K562 (cell line): Measurements from ENCODE around the gene CTSS. TPM values are rescaled to one million over a fixed set of nuclear protein-coding genes. Genes with fewer than 3 reads are reported as not detected.

Experiments
- CEBPZ ChIP-seq: fragments of 150-350 bp; IDR thresholded peaks from 2 replicates; pipeline ENCODE4 v1.6.1; 2014; ENCODE audit warnings: low read depth, mild to moderate bottlenecking, low read length, borderline replicate concordance
- CHCHD3 ChIP-seq: fragments of 250-450 bp; sonication (Bioruptor Pico); IDR thresholded peaks from 2 replicates; pipeline ENCODE4 v2.1.2; 2022; ENCODE audit warnings: mild to moderate bottlenecking
- ELF1 ChIP-seq: fragments of 200-800 bp; sonication (Bioruptor generic); IDR thresholded peaks from 2 replicates; pipeline ENCODE4 v1.6.1; 2016; ENCODE audit warnings: missing genetic modification characterization, missing compliant biosample characterization
- EZH2 ChIP-seq: IDR thresholded peaks from 2 replicates; pipeline ENCODE4 v1.6.1; 2012; ENCODE audit warnings: low read depth, mild to moderate bottlenecking, inconsistent platforms, low read length, borderline replicate concordance
- FOXM1 ChIP-seq, 2 experiments: fragments of 450-650 bp in 1 of 2; sonication (generic) in 1 of 2; formaldehyde crosslinking in 1 of 2; IDR thresholded peaks; 2 replicates each; pipeline versions ENCODE4 v1.6.1 to v1.9.0; 2017 to 2022; ENCODE audit warnings: low read depth in 2 of 2, mild to moderate bottlenecking in 2 of 2, missing genetic modification reagents in 1 of 2, moderate library complexity in 1 of 2
- GATAD2B ChIP-seq: fragments of 450-650 bp; IDR thresholded peaks from 2 replicates; pipeline ENCODE4 v1.6.1; 2017; ENCODE audit warnings: mild to moderate bottlenecking, borderline replicate concordance
- HCFC1 ChIP-seq: IDR thresholded peaks from 2 replicates; pipeline ENCODE4 v1.6.1; 2012; ENCODE audit warnings: low read depth, low read length, improper control_type of control experiment
- HDAC1 ChIP-seq, 2 experiments: fragments of 450-650 bp; IDR thresholded peaks; 2 replicates each; pipeline ENCODE4 v1.6.1; 2016 to 2017; ENCODE audit warnings: inconsistent platforms in 1 of 2, mild to moderate bottlenecking in 1 of 2, moderate library complexity in 1 of 2
- HMGXB4 ChIP-seq: sonication (generic); formaldehyde crosslinking; IDR thresholded peaks from 2 replicates; pipeline ENCODE4 v1.8.1; 2023; ENCODE audit warnings: mild to moderate bottlenecking, missing genetic modification reagents
- MCM5 ChIP-seq: fragments of 450-650 bp; IDR thresholded peaks from 2 replicates; pipeline ENCODE4 v1.6.1; 2016; ENCODE audit warnings: low read depth
- MYC ChIP-seq, 2 experiments: fragments of 250-450 bp in 1 of 2; sonication (Bioruptor Pico) in 1 of 2; IDR thresholded peaks; 2 replicates each; pipeline versions ENCODE4 v1.5.1 to v1.6.1; 2012 to 2021; ENCODE audit warnings: low read depth in 2 of 2, borderline replicate concordance in 1 of 2, improper control_type of control experiment in 1 of 2, low read length in 1 of 2, mild to moderate bottlenecking in 1 of 2, moderate library complexity in 1 of 2
- PHF20 ChIP-seq: fragments of 450-650 bp; IDR thresholded peaks from 2 replicates; pipeline ENCODE4 v1.6.1; 2018; ENCODE audit not compliant: partially characterized antibody
- POLR2H ChIP-seq: IDR thresholded peaks from 2 replicates; pipeline ENCODE4 v1.6.1; 2016; ENCODE audit warnings: missing genetic modification characterization, low read depth, mild to moderate bottlenecking, control low read depth, missing compliant biosample characterization, moderate library complexity
- RBM22 ChIP-seq: fragments of 200-400 bp; formaldehyde crosslinking; IDR thresholded peaks from 2 replicates; pipeline ENCODE4 v1.6.1; 2018; ENCODE audit warnings: low read length, low read depth; ENCODE audit not compliant: poor library complexity, severe bottlenecking
- RNF2 ChIP-seq: sonication (generic); IDR thresholded peaks from 2 replicates; pipeline ENCODE4 v1.6.1; 2016
- TBP ChIP-seq: optimal IDR thresholded peaks from 2 replicates; pipeline ENCODE3; 2011; ENCODE audit warnings: low read depth, low read length, improper control_type of control experiment
- TOE1 ChIP-seq, 2 experiments: fragments of 450-650 bp in 1 of 2; sonication (generic) in 1 of 2; formaldehyde crosslinking in 1 of 2; IDR thresholded peaks; 2 replicates each; pipeline versions ENCODE4 v1.7.1 to v1.8.0; 2016 to 2022; ENCODE audit warnings: borderline replicate concordance in 2 of 2, mild to moderate bottlenecking in 2 of 2, antibody characterized with exemption in 1 of 2, inconsistent platforms in 1 of 2, low read depth in 1 of 2, missing genetic modification reagents in 1 of 2, moderate library complexity in 1 of 2
- ZNF212 ChIP-seq: fragments of 450-650 bp; formaldehyde crosslinking; IDR thresholded peaks from 2 replicates; pipeline ENCODE4 v1.4.0; 2020; ENCODE audit warnings: mild to moderate bottlenecking
- ZNF23 ChIP-seq: fragments of 250-450 bp; sonication (Bioruptor Pico); IDR thresholded peaks from 2 replicates; pipeline ENCODE4 v1.4.0; 2020; ENCODE audit warnings: mild to moderate bottlenecking
- ZNF263 ChIP-seq: sonication (generic); formaldehyde crosslinking; IDR thresholded peaks from 2 replicates; pipeline ENCODE4 v1.8.0; 2022; ENCODE audit warnings: mild to moderate bottlenecking, missing genetic modification reagents, borderline replicate concordance
- ZNF316 ChIP-seq: fragments of 450-650 bp; IDR thresholded peaks from 2 replicates; pipeline ENCODE4 v1.6.1; 2016
- ZNF707 ChIP-seq: fragments of 250-450 bp; sonication (Bioruptor Pico); conservative IDR thresholded peaks from 2 replicates; pipeline ENCODE4 v1.8.0; 2022; ENCODE audit warnings: inconsistent platforms, mild to moderate bottlenecking, moderate library complexity
- polyA plus RNA-seq, 8 experiments: library from polyadenylated mRNA; depleted of rRNA in 4 of 8; stranded (reverse) in 5 of 8; unstranded in 3 of 8; fragments of >200 nt; fragmentation: Nextera tagmentation in 2 of 8; fragmentation: Illumina TruSeq in 1 of 8; extraction: Ambion mirVana in 2 of 8; extraction: Trizol in 1 of 8; gene quantifications; 2 replicates each; pipeline versions ENCODE4 v1.2.1 to v1.2.3, GENCODE V29; 2011 to 2014; ENCODE audit warnings: inconsistent platforms in 1 of 8, missing spikeins in 1 of 8
- total RNA-seq, 7 experiments: library from RNA; depleted of rRNA in 6 of 7; stranded (reverse); fragments of >200 nt in 6 of 7; fragmentation: Illumina TruSeq in 2 of 7; extraction: Trizol in 2 of 7; gene quantifications; 2 replicates each; pipeline versions ENCODE4 v1.2.1 to v1.2.3, GENCODE V29; 2011 to 2021; ENCODE audit warnings: low replicate concordance in 1 of 7

Gene CTSS
- total and polyA plus RNA-seq, 9 of the 15 experiments (the other 6 are each of a cell fraction or from before 2014, with no cell fraction given): 8.6 to 24.9 (median 10.3) TPM

GRCh38 chr1:150696995-150697927, 68.3 kb downstream of the CTSS start, which contains the start of gene GOLPH3L (continued):
- TF ChIP-seq HMGXB4 (CRISPR knock-in tag) (no peak), HCFC1 (peak; percentile 24; the same call in 1 of the 2 replicates), ZNF212 (no peak), TBP (peak; percentile 70), HDAC1 (IDR thresholded peaks at IDR 0.05) (peak in 1 of 2 experiments; percentile 75; a peak in 1 of 4 replicates), MCM5 (no peak), ZNF316 (peak; percentile 67), ZNF707 (CRISPR knock-in tag) (no peak), MYC (IDR thresholded peaks at IDR 0.05; ENCODE audit: low read depth, low read length) (peak; percentile 64), MYC (CRISPR knock-in tag; IDR thresholded peaks at IDR 0.05; ENCODE audit: borderline replicate concordance, low read depth) (no peak), POLR2H (tag) (peak; percentile 45; the same call in 1 of the 2 replicates), PHF20 (no peak), ZNF23 (CRISPR knock-in tag) (no peak), GATAD2B (no peak), RNF2 (no peak), CEBPZ (peak; percentile 73; the same call in 1 of the 2 replicates), ZNF263 (CRISPR knock-in tag) (no peak; the same call in 1 of the 2 replicates), ELF1 (0 out of 2 replicates have a peak, but pooled peaks have one; percentile 56), TOE1 (IDR thresholded peaks at IDR 0.05; ENCODE audit: borderline replicate concordance) (no peak), TOE1 (CRISPR knock-in tag; IDR thresholded peaks at IDR 0.05; ENCODE audit: borderline replicate concordance, low read depth) (no peak), CHCHD3 (CRISPR knock-in tag) (no peak), EZH2 (no peak), FOXM1 (IDR thresholded peaks at IDR 0.05; ENCODE audit: low read depth) (peak; percentile 76), FOXM1 (CRISPR knock-in tag; IDR thresholded peaks at IDR 0.05; ENCODE audit: low read depth) (no peak), RBM22 (no peak)
